Measurements from ENCODE around the gene GNS. TPM values are rescaled to one million over a fixed set of nuclear protein-coding genes. Genes with fewer than 3 reads are reported as not detected.

The GNS gene
- total and polyA plus RNA-seq, 2 of the 4 experiments (the other 2 are of a cell fraction): 60.4 to 80.7 TPM

DNA sequence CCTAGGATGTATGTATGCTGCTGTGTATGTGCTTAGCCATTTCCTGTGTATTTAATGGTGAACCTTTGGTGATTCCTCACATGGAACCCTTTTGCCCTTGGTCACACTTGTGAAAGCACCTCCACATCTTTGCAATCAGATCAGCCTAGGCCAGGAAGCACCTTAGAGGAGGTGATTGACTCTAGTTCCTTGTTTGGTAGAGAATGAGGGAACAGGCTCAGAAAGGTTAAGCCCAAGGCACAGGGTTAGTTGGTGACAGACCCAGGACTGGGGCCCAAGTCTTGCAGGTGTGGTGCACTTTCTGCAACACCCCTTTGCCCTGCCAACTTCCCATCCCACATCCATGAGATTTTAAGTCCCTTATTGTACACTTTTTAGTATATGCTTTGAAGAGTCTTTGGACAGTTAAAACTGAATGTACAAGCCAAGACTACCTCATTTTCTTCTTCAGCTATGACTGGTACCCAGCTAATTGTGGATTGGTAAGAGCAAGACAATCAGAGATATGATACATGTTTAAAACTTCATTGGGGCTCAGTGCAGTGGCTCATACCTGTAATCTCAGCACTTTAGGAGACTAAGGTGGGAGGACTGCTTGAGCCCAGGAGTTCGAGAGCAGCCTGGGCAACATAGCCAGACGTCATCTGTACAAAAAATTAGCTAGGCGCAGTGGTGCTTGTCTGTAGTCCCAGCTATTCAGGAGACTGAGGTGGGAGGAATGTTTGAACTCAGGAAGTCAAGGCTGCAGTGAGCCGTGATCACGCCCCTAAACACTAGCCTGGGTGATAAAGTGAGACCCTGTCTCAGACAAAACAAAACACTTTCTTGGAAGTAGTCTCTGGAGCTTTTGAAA lies 77.8 kb downstream of the GNS start:
- Histone ChIP-seq H2AFZ (replicated peaks; ENCODE audit: low read length, poor library complexity) (no peak overlapping the region), H3K9me3 (ENCODE audit: control insufficient read depth, insufficient read depth, low read length) (no peaks in the 10 kb centered on the region), H3K14ac (replicated peaks; ENCODE audit: low read depth, low read length) (peak overlapping the region; percentile 3; the same call in 1 of the 2 replicates), H4K20me1 (ENCODE audit: insufficient read depth, low read length) (peaks cover 23% of the 10 kb centered on the region; the same call in 1 of the 2 replicates), H3K9me1 (ENCODE audit: insufficient read depth, low read length) (peaks cover 15% of the 10 kb centered on the region), H2BK15ac (ENCODE audit: low read depth, low read length) (0 out of 3 replicates have a peak overlapping the region, but pooled peaks have one; percentile 34), H3K18ac (ENCODE audit: low read depth, low read length) (no peak overlapping the region), H3K27me3 (ENCODE audit: control insufficient read depth, insufficient read depth, low read length) (no peaks in the 10 kb centered on the region), H3K27ac (ENCODE audit: insufficient read depth, low read length) (no peak overlapping the region), H3K9ac (ENCODE audit: low read depth, low read length) (no peak overlapping the region), H3K4ac (ENCODE audit: low read depth, low read length) (peak overlapping the region; percentile 27), H2AK5ac (ENCODE audit: low read depth, low read length) (no peak overlapping the region), H2BK20ac (ENCODE audit: low read depth, low read length) (no peak overlapping the region), H3K4me1 (ENCODE audit: control insufficient read depth, insufficient read depth, low read length) (peaks cover 8% of the 10 kb centered on the region), H4K5ac (ENCODE audit: low read depth, low read length) (no peak overlapping the region), H3K4me2 (ENCODE audit: low read depth, low read length) (no peak overlapping the region), H3K56ac (ENCODE audit: extremely low read depth, insufficient read depth, low read length) (no peak overlapping the region), H4K91ac (ENCODE audit: insufficient read depth, low read depth, low read length) (no peak overlapping the region), H2AK9ac (replicated peaks; ENCODE audit: low read depth, low read length, poor library complexity) (no peak overlapping the region), H3K4me3 (ENCODE audit: insufficient read depth, low read depth, low read length) (no peak overlapping the region), H3K23ac (ENCODE audit: low read depth, low read length) (0 out of 2 replicates have a peak overlapping the region, but pooled peaks have one; percentile 39), H3K79me1 (ENCODE audit: low read depth in 1 of 2, low read length in 2 of 2) (peaks cover 21 to 80% of the 10 kb centered on the region in 2 experiments), H2BK5ac (ENCODE audit: low read depth, low read length, poor library complexity, severe bottlenecking) (no peak overlapping the region), H2BK120ac (ENCODE audit: low read depth, low read length) (no peak overlapping the region), H4K8ac (ENCODE audit: low read depth in 2 of 2, low read length in 2 of 2) (no peak overlapping the region), H3K36me3 (ENCODE audit: control insufficient read depth, insufficient read depth, low read length) (peaks cover 7% of the 10 kb centered on the region)
- no TSS peak for BruUV-seq (replicated peaks)
- dilution Hi-C loops (cut with HindIII; ENCODE audit: low sequenced_read_pairs, unreplicated experiment) (no loop called here), intact Hi-C loops (cut with micrococcal nuclease) (no loop called here), in situ Hi-C loops (cut with MboI; ENCODE audit: low sequenced_read_pairs) (no loop called here)
- ATAC-seq (ENCODE audit: low read depth) (no peak), DNase-seq (no peak)
- TF ChIP-seq NFE2L2 (IDR thresholded peaks at IDR 0.05; ENCODE audit: low read depth, low read length) (no peak), MAFK (IDR thresholded peaks at IDR 0.05; ENCODE audit: low read depth, low read length) (no peak), POLR2A (IDR thresholded peaks at IDR 0.05; ENCODE audit: low read depth, low read length) (no peak), MXI1 (IDR thresholded peaks at IDR 0.05; ENCODE audit: borderline replicate concordance, low read depth, low read length) (no peak), SMC3 (IDR thresholded peaks at IDR 0.05; ENCODE audit: low read depth, low read length) (no peak), CEBPB (IDR thresholded peaks at IDR 0.05; ENCODE audit: low read depth, low read length) (no peak), RFX5 (IDR thresholded peaks at IDR 0.05; ENCODE audit: low read depth, low read length) (no peak), RAD21 (IDR thresholded peaks at IDR 0.05; ENCODE audit: low read length) (no peak), FOS (IDR thresholded peaks at IDR 0.05; ENCODE audit: low read depth, low read length) (no peak), RCOR1 (IDR thresholded peaks at IDR 0.05; ENCODE audit: insufficient replicate concordance, low read length) (no peak), CHD1 (IDR thresholded peaks at IDR 0.05; ENCODE audit: low read depth, low read length) (no peak)
- TF ChIP-seq, protein P1, sequence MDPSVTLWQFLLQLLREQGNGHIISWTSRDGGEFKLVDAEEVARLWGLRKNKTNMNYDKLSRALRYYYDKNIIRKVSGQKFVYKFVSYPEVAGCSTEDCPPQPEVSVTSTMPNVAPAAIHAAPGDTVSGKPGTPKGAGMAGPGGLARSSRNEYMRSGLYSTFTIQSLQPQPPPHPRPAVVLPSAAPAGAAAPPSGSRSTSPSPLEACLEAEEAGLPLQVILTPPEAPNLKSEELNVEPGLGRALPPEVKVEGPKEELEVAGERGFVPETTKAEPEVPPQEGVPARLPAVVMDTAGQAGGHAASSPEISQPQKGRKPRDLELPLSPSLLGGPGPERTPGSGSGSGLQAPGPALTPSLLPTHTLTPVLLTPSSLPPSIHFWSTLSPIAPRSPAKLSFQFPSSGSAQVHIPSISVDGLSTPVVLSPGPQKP (IDR thresholded peaks at IDR 0.05; ENCODE audit: borderline replicate concordance, low read depth, low read length): no peak
- WGBS, 2 experiments (ENCODE audit: extremely low coverage in 2 of 2, insufficient read length in 1 of 2): no CpG with 5 or more reads among the region's 5 CpGs
- POLR2A ChIA-PET (ENCODE audit: unreplicated experiment): no interaction called here
- CTCF ChIA-PET: interaction anchor here (0.6 kb wide), 1 partner anchor 86 kb away, joined by 3 read pairs; no protein-coding TSS in a partner anchor

All from IMR-90 (cell line).